ENCODE data around the gene PSME2. TPM values are rescaled to one million over a fixed set of nuclear protein-coding genes. Genes with fewer than 3 reads are reported as not detected.

PSME2 gene
- total RNA-seq, 2 experiments from 2014 or later, result 188 to 290 TPM

GRCh38 chr14:24113801-24114531 lies 32.4 kb downstream of the PSME2 start:
- peak; percentile 89 for DNase-seq (ENCODE audit: low spot score)
- Histone ChIP-seq H3K36me3 (ENCODE audit: insufficient read depth, low read length) (peaks cover 26% of the 10 kb centered on the region), H3K4me1 (ENCODE audit: insufficient read depth, low read length, poor library complexity, severe bottlenecking) (peaks cover 19% of the 10 kb centered on the region), H3K4me3 (ENCODE audit: low read depth, low read length, poor library complexity, severe bottlenecking) (peak overlapping the region; percentile 91), H3K4me2 (ENCODE audit: low read length) (peak overlapping the region; percentile 95), H3K27ac (ENCODE audit: low read depth, low read length, poor library complexity, severe bottlenecking) (peak overlapping the region; percentile 93), H3K9me3 (ENCODE audit: low read length) (no peaks in the 10 kb centered on the region), H2AFZ (ENCODE audit: low read length) (peak overlapping the region; percentile 90), H4K20me1 (ENCODE audit: insufficient read depth, low read length) (no peaks in the 10 kb centered on the region), H3K9me2 (ENCODE audit: insufficient read depth, low read length) (no peaks in the 10 kb centered on the region), H3K79me2 (ENCODE audit: insufficient read depth, low read depth, low read length) (peaks cover 8% of the 10 kb centered on the region; the same call in 1 of the 2 replicates)
- intact Hi-C loops (cut with micrococcal nuclease; ENCODE audit: unreplicated experiment), result loop anchor here (1.0 kb wide), 4 partner anchors 20 to 47 kb away; partner anchors contain the start of genes EMC9, IRF9, PCK2 and PSME1
- ChIA-PET CTCF (ENCODE audit: unreplicated experiment) (interaction anchor here (0.7 to 2.7 kb wide), 7 partner anchors 10 to 70 kb away, joined by 3 to 12 read pairs (median 5); partner anchors contain the start of genes IRF9 and PSME1), POLR2A (interaction anchor here (0.5 to 4.2 kb wide), 20 partner anchors 10 to 161 kb away, joined by 3 to 64 read pairs (median 4); partner anchors contain the start of genes DHRS4, EMC9, IRF9 and PCK2)
- no peak for TF ChIP-seq CTCF (conservative IDR thresholded peaks at IDR 0.05; ENCODE audit: low read length)
- no peak for TF ChIP-seq EZH2phosphoT487 (IDR thresholded peaks at IDR 0.05; ENCODE audit: borderline replicate concordance, low read depth, low read length)
- no TSS peak for BruUV-seq (replicated peaks)

DNA sequence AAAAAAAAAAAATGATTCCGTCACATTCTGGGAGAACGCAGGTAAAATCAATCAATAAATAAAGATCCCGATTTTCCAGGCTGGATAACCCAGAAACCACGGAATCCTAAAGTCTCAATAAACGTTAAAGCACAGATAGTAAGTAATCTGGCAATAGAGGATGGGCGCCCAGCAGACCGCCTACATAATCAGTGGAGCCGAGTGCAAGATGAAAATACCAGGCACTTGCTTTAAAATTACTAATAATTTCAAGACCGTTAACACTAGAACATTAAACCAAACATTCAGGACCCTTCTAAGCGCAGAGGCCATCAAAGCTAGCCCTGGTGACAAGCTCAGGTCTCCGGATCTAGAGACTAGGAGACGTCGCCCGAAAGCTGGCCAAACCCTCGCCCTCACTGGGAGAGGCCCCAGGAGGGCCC lies 33.0 kb downstream of the PSME2 start:
- ChIA-PET POLR2A (interaction anchor here (0.6 to 4.2 kb wide), 6 partner anchors 19 to 162 kb away, joined by 4 to 64 read pairs (median 20); partner anchors contain the start of genes PCK2, PSME1, PSME2 and RABGGTA), CTCF (ENCODE audit: unreplicated experiment) (interaction anchor here (1.0 to 2.7 kb wide), 3 partner anchors 18 to 48 kb away, joined by 3 to 12 read pairs (median 6); partner anchors contain the start of genes IRF9 and PSME1)
- H3K79me2 ChIP-seq (ENCODE audit: insufficient read depth, low read depth, low read length), result peaks cover 8% of the 10 kb centered on the region; the same call in 1 of the 2 replicates
- no peaks in the 10 kb centered on the region for H4K20me1 ChIP-seq (ENCODE audit: insufficient read depth, low read length)
- H2AFZ ChIP-seq (ENCODE audit: low read length), result peak overlapping the region; percentile 90; the same call in 1 of the 2 replicates
- H3K4me2 ChIP-seq (ENCODE audit: low read length), result peak overlapping the region; percentile 95
- H3K9me2 ChIP-seq (ENCODE audit: insufficient read depth, low read length), result no peaks in the 10 kb centered on the region
- H3K9me3 ChIP-seq (ENCODE audit: low read length), result no peaks in the 10 kb centered on the region
- intact Hi-C loops (cut with micrococcal nuclease; ENCODE audit: unreplicated experiment), result no loop called here
- peak overlapping the region; percentile 93 for H3K27ac ChIP-seq (ENCODE audit: low read depth, low read length, poor library complexity, severe bottlenecking)
- TF ChIP-seq CTCF (conservative IDR thresholded peaks at IDR 0.05; ENCODE audit: low read length) (no peak), EZH2phosphoT487 (IDR thresholded peaks at IDR 0.05; ENCODE audit: borderline replicate concordance, low read depth, low read length) (no peak)
- H3K4me1 ChIP-seq (ENCODE audit: insufficient read depth, low read length, poor library complexity, severe bottlenecking), result peaks cover 24% of the 10 kb centered on the region
- H3K4me3 ChIP-seq (ENCODE audit: low read depth, low read length, poor library complexity, severe bottlenecking), result peak overlapping the region; percentile 91
- BruUV-seq (replicated peaks), result TSS peak; percentile 79
- peaks cover 20% of the 10 kb centered on the region for H3K36me3 ChIP-seq (ENCODE audit: insufficient read depth, low read length)
- DNase-seq (ENCODE audit: low spot score), result peak; percentile 37
